ENCODE results near the gene TAP1.
A peak's percentile ranks its signal among the peaks of the same experiment; 100 is the strongest.

The TAP1 gene

GRCh38 chr6:32853541-32854375 is at the start of gene TAP1, which contains the start of gene PSMB9:
TSS of gene TAP1 (minus strand) at chr6:32853704. CDS start at chr6:32853636, 68 bp downstream.
TSS of gene PSMB9 (plus strand) at chr6:32854192. CDS start at chr6:32854230, 38 bp downstream.
- Histone ChIP-seq H3K27ac (0 out of 2 replicates have a peak within 1 kb of the TSS, but pooled peaks have one; percentile 34), H3K9ac (ENCODE audit: insufficient read length) (peak within 1 kb of the TSS; percentile 65), H3K9me3 (ENCODE audit: low read depth, low read length) (no peaks in the 10 kb centered on the region), H3K4me3 (peak within 1 kb of the TSS; percentile 92), H3K36me3 (ENCODE audit: insufficient read depth, low read length) (no peaks in the 10 kb centered on the region)
- DNase-seq (ENCODE audit: low read depth, low spot score): peak; percentile 50
- TF ChIP-seq POLR2AphosphoS5 (IDR thresholded peaks at IDR 0.05; ENCODE audit: borderline replicate concordance, low read depth, low read length) (no peak), FOXP2 (optimal IDR thresholded peaks at IDR 0.05; ENCODE audit: control extremely low read depth, extremely low read length, insufficient read depth) (peak; percentile 30)

- Histone ChIP-seq H3K27ac (no peak overlapping the region), H3K9me3 (ENCODE audit: low read depth, low read length) (no peaks in the 10 kb centered on the region), H3K9ac (ENCODE audit: insufficient read length) (peak overlapping the region; percentile 79), H3K4me3 (peak overlapping the region; percentile 98), H3K36me3 (ENCODE audit: insufficient read depth, low read length) (0 out of 2 replicates have a peak, but pooled peaks cover 4% of the 10 kb centered on the region)
- TF ChIP-seq EZH2 (IDR thresholded peaks at IDR 0.05) (no peak), POLR2AphosphoS5 (IDR thresholded peaks at IDR 0.05; ENCODE audit: borderline replicate concordance, low read depth, low read length) (no peak), FOXP2 (optimal IDR thresholded peaks at IDR 0.05; ENCODE audit: control extremely low read depth, extremely low read length, insufficient read depth) (no peak)
- DNase-seq (ENCODE audit: low read depth, low spot score): no peak
Observed at GRCh38 chr6:32895006-32895345, 41.5 kb upstream of the TAP1 start.

- H3K36me3 ChIP-seq (ENCODE audit: insufficient read depth, low read length): 0 out of 2 replicates have a peak, but pooled peaks cover 4% of the 10 kb centered on the region
- H3K4me3 ChIP-seq: peak overlapping the region; percentile 98
- peak; percentile 81 for TF ChIP-seq POLR2AphosphoS5 (IDR thresholded peaks at IDR 0.05; ENCODE audit: borderline replicate concordance, low read depth, low read length)
- TF ChIP-seq FOXP2 (optimal IDR thresholded peaks at IDR 0.05; ENCODE audit: control extremely low read depth, extremely low read length, insufficient read depth): peak; percentile 45
- no peak for TF ChIP-seq EZH2 (IDR thresholded peaks at IDR 0.05)
- peak overlapping the region; percentile 77 for H3K27ac ChIP-seq
- no peaks in the 10 kb centered on the region for H3K9me3 ChIP-seq (ENCODE audit: low read depth, low read length)
- DNase-seq (ENCODE audit: low read depth, low spot score): peak; percentile 83
- H3K9ac ChIP-seq (ENCODE audit: insufficient read length): peak overlapping the region; percentile 79
Observed at GRCh38 chr6:32894085-32895005, 40.8 kb upstream of the TAP1 start.

- no peak overlapping the region for H3K4me3 ChIP-seq
- no peaks in the 10 kb centered on the region for H3K36me3 ChIP-seq (ENCODE audit: insufficient read depth, low read length)
- DNase-seq (ENCODE audit: low read depth, low spot score): no peak
- TF ChIP-seq EZH2 (IDR thresholded peaks at IDR 0.05) (no peak), POLR2AphosphoS5 (IDR thresholded peaks at IDR 0.05; ENCODE audit: borderline replicate concordance, low read depth, low read length) (no peak), FOXP2 (optimal IDR thresholded peaks at IDR 0.05; ENCODE audit: control extremely low read depth, extremely low read length, insufficient read depth) (no peak)
- no peak overlapping the region for H3K27ac ChIP-seq
- H3K9me3 ChIP-seq (ENCODE audit: low read depth, low read length): no peaks in the 10 kb centered on the region
- no peak overlapping the region for H3K9ac ChIP-seq (ENCODE audit: insufficient read length)
Observed at GRCh38 chr6:32890831-32891230, 37.3 kb upstream of the TAP1 start.

GRCh38 chr6:32889533-32889932 is 36.0 kb upstream of the TAP1 start:
- Histone ChIP-seq H3K4me3 (no peak overlapping the region), H3K36me3 (ENCODE audit: insufficient read depth, low read length) (no peaks in the 10 kb centered on the region), H3K9me3 (ENCODE audit: low read depth, low read length) (no peaks in the 10 kb centered on the region), H3K9ac (ENCODE audit: insufficient read length) (no peak overlapping the region), H3K27ac (no peak overlapping the region)
- TF ChIP-seq EZH2 (IDR thresholded peaks at IDR 0.05): no peak
- TF ChIP-seq FOXP2 (optimal IDR thresholded peaks at IDR 0.05; ENCODE audit: control extremely low read depth, extremely low read length, insufficient read depth): no peak
- TF ChIP-seq POLR2AphosphoS5 (IDR thresholded peaks at IDR 0.05; ENCODE audit: borderline replicate concordance, low read depth, low read length): no peak
- no peak for DNase-seq (ENCODE audit: low read depth, low spot score)

- DNase-seq (ENCODE audit: low read depth, low spot score): no peak
- Histone ChIP-seq H3K27ac (no peak overlapping the region), H3K9me3 (ENCODE audit: low read depth, low read length) (no peaks in the 10 kb centered on the region), H3K9ac (ENCODE audit: insufficient read length) (no peak overlapping the region), H3K36me3 (ENCODE audit: insufficient read depth, low read length) (no peaks in the 10 kb centered on the region), H3K4me3 (no peak overlapping the region)
- TF ChIP-seq FOXP2 (optimal IDR thresholded peaks at IDR 0.05; ENCODE audit: control extremely low read depth, extremely low read length, insufficient read depth): no peak
Observed at GRCh38 chr6:32888576-32888975, 35.1 kb upstream of the TAP1 start.

- H3K9ac ChIP-seq (ENCODE audit: insufficient read length): no peak overlapping the region
- no peak overlapping the region for H3K4me3 ChIP-seq
- no peak for DNase-seq (ENCODE audit: low read depth, low spot score)
- H3K9me3 ChIP-seq (ENCODE audit: low read depth, low read length): no peaks in the 10 kb centered on the region
- TF ChIP-seq EZH2 (IDR thresholded peaks at IDR 0.05): no peak
- TF ChIP-seq FOXP2 (optimal IDR thresholded peaks at IDR 0.05; ENCODE audit: control extremely low read depth, extremely low read length, insufficient read depth): no peak
- TF ChIP-seq POLR2AphosphoS5 (IDR thresholded peaks at IDR 0.05; ENCODE audit: borderline replicate concordance, low read depth, low read length): no peak
- H3K36me3 ChIP-seq (ENCODE audit: insufficient read depth, low read length): no peaks in the 10 kb centered on the region
- H3K27ac ChIP-seq: no peak overlapping the region
Observed at GRCh38 chr6:32887616-32888015, 34.1 kb upstream of the TAP1 start.
